ENCODE data around the gene RABEP1. TPM values are rescaled to one million over a fixed set of nuclear protein-coding genes. Genes with fewer than 3 reads are reported as not detected.

Gene RABEP1
- total RNA-seq, 1 experiment from 2014 or later, result 53.0 TPM

DNA sequence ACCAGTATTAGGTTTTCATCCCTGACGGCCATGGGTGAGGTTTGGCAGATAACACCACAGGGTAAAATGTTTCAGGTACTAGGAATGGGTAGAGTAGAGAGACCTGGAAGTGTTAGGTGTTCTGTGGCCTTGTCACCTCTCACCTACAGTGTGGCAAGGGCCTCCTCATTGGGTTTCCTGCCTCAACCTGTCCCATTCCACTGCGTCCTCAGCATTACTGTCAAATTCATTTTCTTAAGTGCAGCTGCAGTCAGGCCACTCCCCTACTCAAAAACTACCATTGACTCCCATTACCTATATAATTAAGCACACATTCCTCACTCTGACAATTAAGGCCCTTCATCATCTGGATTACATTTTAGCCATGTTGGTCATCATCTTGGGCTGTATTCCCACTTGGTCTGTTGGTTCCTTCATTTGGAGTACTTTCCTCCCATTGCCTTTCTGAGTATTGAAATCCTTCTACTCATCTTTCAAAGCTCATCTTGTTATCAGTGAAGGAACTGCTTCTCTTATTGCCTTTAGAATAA lies 72.9 kb downstream of the RABEP1 start:
- no peak for DNase-seq
- no TSS peak for BruUV-seq (replicated peaks)
- intact Hi-C loops (cut with micrococcal nuclease; ENCODE audit: unreplicated experiment), result no loop called here
- no peak overlapping the region; the same call in 1 of the 2 replicates for H3K4me2 ChIP-seq
- no peaks in the 10 kb centered on the region for H3K36me3 ChIP-seq (ENCODE audit: low read depth)
- ChIA-PET CTCF (no interaction called here), POLR2A (ENCODE audit: unreplicated experiment) (no interaction called here)
- no peaks in the 10 kb centered on the region for H3K9me2 ChIP-seq (ENCODE audit: insufficient read depth)
- no peaks in the 10 kb centered on the region for H3K9me3 ChIP-seq (ENCODE audit: insufficient read depth, low read depth)
- H3K27ac ChIP-seq, result peak overlapping the region; percentile 6; the same call in 1 of the 2 replicates
- H2AFZ ChIP-seq, result no peak overlapping the region
- H3K4me3 ChIP-seq, result no peak overlapping the region
- H3K4me1 ChIP-seq (replicated peaks; ENCODE audit: insufficient read depth), result peaks cover 13% of the 10 kb centered on the region
- no peaks in the 10 kb centered on the region; the same call in 1 of the 2 replicates for H4K20me1 ChIP-seq (ENCODE audit: insufficient read depth)
- H3K79me2 ChIP-seq (ENCODE audit: low read depth), result no peaks in the 10 kb centered on the region
- no peaks in the 10 kb centered on the region for H3K27me3 ChIP-seq (ENCODE audit: insufficient read depth, low read depth)
- H3F3A ChIP-seq (ENCODE audit: insufficient read depth, low read depth), result no peaks in the 10 kb centered on the region
- TF ChIP-seq, protein P1, sequence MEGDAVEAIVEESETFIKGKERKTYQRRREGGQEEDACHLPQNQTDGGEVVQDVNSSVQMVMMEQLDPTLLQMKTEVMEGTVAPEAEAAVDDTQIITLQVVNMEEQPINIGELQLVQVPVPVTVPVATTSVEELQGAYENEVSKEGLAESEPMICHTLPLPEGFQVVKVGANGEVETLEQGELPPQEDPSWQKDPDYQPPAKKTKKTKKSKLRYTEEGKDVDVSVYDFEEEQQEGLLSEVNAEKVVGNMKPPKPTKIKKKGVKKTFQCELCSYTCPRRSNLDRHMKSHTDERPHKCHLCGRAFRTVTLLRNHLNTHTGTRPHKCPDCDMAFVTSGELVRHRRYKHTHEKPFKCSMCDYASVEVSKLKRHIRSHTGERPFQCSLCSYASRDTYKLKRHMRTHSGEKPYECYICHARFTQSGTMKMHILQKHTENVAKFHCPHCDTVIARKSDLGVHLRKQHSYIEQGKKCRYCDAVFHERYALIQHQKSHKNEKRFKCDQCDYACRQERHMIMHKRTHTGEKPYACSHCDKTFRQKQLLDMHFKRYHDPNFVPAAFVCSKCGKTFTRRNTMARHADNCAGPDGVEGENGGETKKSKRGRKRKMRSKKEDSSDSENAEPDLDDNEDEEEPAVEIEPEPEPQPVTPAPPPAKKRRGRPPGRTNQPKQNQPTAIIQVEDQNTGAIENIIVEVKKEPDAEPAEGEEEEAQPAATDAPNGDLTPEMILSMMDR (conservative IDR thresholded peaks at IDR 0.05), result no peak
- no peak for TF ChIP-seq EZH2 (IDR thresholded peaks at IDR 0.05; ENCODE audit: low read depth)

DNA sequence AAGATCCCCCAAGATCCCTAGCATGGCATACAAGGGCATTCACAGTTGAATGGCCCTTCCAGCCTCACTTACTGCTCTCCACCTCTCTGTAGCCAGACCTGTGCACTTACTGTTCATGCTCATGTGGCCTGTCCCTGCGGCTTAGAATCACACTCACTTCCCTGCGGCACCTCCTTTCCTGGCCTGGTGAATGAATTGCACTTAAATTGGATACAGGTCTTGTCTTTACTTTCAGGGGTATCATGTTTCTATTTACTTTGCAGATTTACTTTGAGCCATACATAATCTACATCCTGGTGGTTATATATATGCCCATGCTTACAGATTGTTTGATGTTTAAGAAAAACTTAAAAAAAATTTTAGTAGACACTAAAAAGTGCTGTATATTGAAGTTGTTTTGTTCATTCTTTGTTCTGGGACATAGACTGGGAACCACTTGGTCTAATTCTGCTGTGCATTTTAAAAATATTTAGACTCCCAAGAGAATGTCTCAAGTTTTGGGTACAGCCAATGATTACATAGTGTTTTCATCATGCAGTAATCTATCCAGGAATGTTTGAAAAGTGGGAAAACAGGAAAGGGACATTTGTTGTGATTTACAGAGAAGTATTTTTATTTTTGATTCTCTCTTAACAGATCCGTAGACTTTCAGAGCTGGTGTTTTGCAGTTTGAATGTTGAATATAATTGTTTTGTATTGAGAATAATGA lies 73.5 kb downstream of the RABEP1 start:
- Histone ChIP-seq H4K20me1 (ENCODE audit: insufficient read depth) (no peaks in the 10 kb centered on the region; the same call in 1 of the 2 replicates), H2AFZ (no peak overlapping the region), H3K79me2 (ENCODE audit: low read depth) (no peaks in the 10 kb centered on the region), H3K27ac (peak overlapping the region; percentile 6; the same call in 1 of the 2 replicates), H3K4me1 (replicated peaks; ENCODE audit: insufficient read depth) (peaks cover 13% of the 10 kb centered on the region), H3K4me2 (no peak overlapping the region; the same call in none of the 2 replicates), H3F3A (ENCODE audit: insufficient read depth, low read depth) (no peaks in the 10 kb centered on the region), H3K27me3 (ENCODE audit: insufficient read depth, low read depth) (no peaks in the 10 kb centered on the region), H3K4me3 (no peak overlapping the region), H3K36me3 (ENCODE audit: low read depth) (no peaks in the 10 kb centered on the region), H3K9me2 (ENCODE audit: insufficient read depth) (no peaks in the 10 kb centered on the region), H3K9me3 (ENCODE audit: insufficient read depth, low read depth) (no peaks in the 10 kb centered on the region)
- no TSS peak for BruUV-seq (replicated peaks)
- no peak for DNase-seq
- TF ChIP-seq EZH2 (IDR thresholded peaks at IDR 0.05; ENCODE audit: low read depth), result no peak
- TF ChIP-seq, protein P1 (conservative IDR thresholded peaks at IDR 0.05), result no peak
- intact Hi-C loops (cut with micrococcal nuclease; ENCODE audit: unreplicated experiment), result no loop called here
- ChIA-PET POLR2A (ENCODE audit: unreplicated experiment) (no interaction called here), CTCF (no interaction called here)

DNA sequence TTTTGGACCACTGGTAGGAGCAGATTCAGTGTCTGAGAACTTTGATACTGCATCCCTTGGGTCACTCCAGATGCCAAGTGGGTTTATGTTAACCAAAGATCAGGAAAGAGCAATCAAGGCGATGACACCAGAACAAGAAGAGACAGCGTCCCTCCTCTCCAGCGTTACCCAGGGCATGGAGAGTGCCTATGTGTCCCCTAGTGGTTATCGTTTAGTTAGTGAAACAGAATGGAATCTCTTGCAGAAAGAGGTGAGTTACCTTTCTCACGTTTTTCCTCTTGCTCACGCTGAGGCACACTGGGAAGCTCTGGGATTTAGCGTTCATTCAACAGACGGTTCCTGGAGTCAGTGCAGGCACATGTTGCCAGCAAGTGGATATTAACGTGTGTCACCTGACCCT lies 79.3 kb downstream of the RABEP1 start:
- Histone ChIP-seq H3K4me3 (no peak overlapping the region), H4K20me1 (ENCODE audit: insufficient read depth) (no peaks in the 10 kb centered on the region; the same call in 1 of the 2 replicates), H3K9me3 (ENCODE audit: insufficient read depth, low read depth) (no peaks in the 10 kb centered on the region), H3F3A (ENCODE audit: insufficient read depth, low read depth) (no peaks in the 10 kb centered on the region), H3K27ac (no peak overlapping the region), H3K79me2 (ENCODE audit: low read depth) (no peaks in the 10 kb centered on the region), H3K9me2 (ENCODE audit: insufficient read depth) (no peaks in the 10 kb centered on the region), H3K4me2 (no peak overlapping the region), H3K36me3 (ENCODE audit: low read depth) (peaks cover 9% of the 10 kb centered on the region; the same call in 1 of the 2 replicates), H2AFZ (no peak overlapping the region), H3K27me3 (ENCODE audit: insufficient read depth, low read depth) (no peaks in the 10 kb centered on the region), H3K4me1 (replicated peaks; ENCODE audit: insufficient read depth) (no peaks in the 10 kb centered on the region; the same call in 1 of the 2 replicates)
- BruUV-seq (replicated peaks), result no TSS peak
- intact Hi-C loops (cut with micrococcal nuclease; ENCODE audit: unreplicated experiment), result no loop called here
- DNase-seq, result no peak
- ChIA-PET POLR2A (ENCODE audit: unreplicated experiment) (no interaction called here), CTCF (no interaction called here)
- TF ChIP-seq, protein P1 (conservative IDR thresholded peaks at IDR 0.05), result no peak
- TF ChIP-seq EZH2 (IDR thresholded peaks at IDR 0.05; ENCODE audit: low read depth), result no peak
